Prostate gland (tissue), 2 donors: Measurements from ENCODE around the gene PLK5. TPM values are rescaled to one million over a fixed set of nuclear protein-coding genes. Genes with fewer than 3 reads are reported as not detected.

Source experiments
- DNase-seq: peaks from one replicate; pipeline ENCODE4 v3.0.0-alpha.2; 2019; ENCODE audit warnings: low spot score
- H3K27ac ChIP-seq, 2 donors: fragments of 200-600 bp; sonication (generic); 2 replicates each; pipeline ENCODE4 v1.5.1; 2017 to 2019
- H3K27me3 ChIP-seq: fragments of 200-600 bp; sonication (generic); replicated peaks from 2 replicates; pipeline ENCODE4 v1.5.1; 2019; ENCODE audit not compliant: insufficient read depth
- H3K36me3 ChIP-seq, 2 donors: fragments of 200-600 bp; sonication (generic); 1 replicate in 1 of 2; 2 replicates in 1 of 2; pipeline versions ENCODE4 v1.5.1 to v1.8.1; 2017 to 2019
- H3K4me1 ChIP-seq: fragments of 200-600 bp; sonication (generic); replicated peaks from 2 replicates; pipeline ENCODE4 v1.5.1; 2019
- H3K4me3 ChIP-seq, 2 donors: fragments of 200-600 bp; sonication (generic); 2 replicates each; pipeline ENCODE4 v1.5.1; 2017 to 2019
- H3K9me3 ChIP-seq: fragments of 200-600 bp; sonication (generic); 2 replicates; pipeline ENCODE4 v1.5.1; 2017
- POLR2A ChIP-seq: fragments of 450-650 bp; IDR thresholded peaks from one replicate; pipeline ENCODE4 v1.6.1; 2016; ENCODE audit warnings: antibody characterized with exemption, mild to moderate bottlenecking
- POLR2AphosphoS5 ChIP-seq: sonication (generic); formaldehyde crosslinking; IDR thresholded peaks from one replicate; pipeline ENCODE4 v1.6.1; 2017; ENCODE audit warnings: antibody characterized with exemption
- WGBS: methylation state at CpG from one replicate; pipeline ENCODE4 v1.1.5; 2018; 5-methylcytosine and 5-hydroxymethylcytosine counted together
- intact Hi-C: fragments of 100-400 bp; cut with DNase I; formaldehyde crosslinking; loops from one replicate; pipeline ENCODE4 v1.14.2; 2022
- total RNA-seq, 2 donors: library from RNA; depleted of rRNA; stranded (reverse); fragments of >200 nt; gene quantifications; one replicate each; pipeline ENCODE4 v1.1.0, GENCODE V29; 2016
- TF ChIP-seq, protein P1 (sequence below), 4 experiments: fragments of 200-600 bp in 2 of 4; fragments of 450-650 bp in 2 of 4; sonication (generic) in 2 of 4; IDR thresholded peaks; 1 replicate in 3 of 4; 2 replicates in 1 of 4; pipeline ENCODE4 v1.5.1; 2016 to 2019; ENCODE audit warnings: antibody characterized with exemption in 4 of 4, mild to moderate bottlenecking in 2 of 4, moderate library complexity in 2 of 4

Gene PLK5
- total RNA-seq, 2 donors from 2014 or later: 28.8 TPM; not detected in 1

DNA sequence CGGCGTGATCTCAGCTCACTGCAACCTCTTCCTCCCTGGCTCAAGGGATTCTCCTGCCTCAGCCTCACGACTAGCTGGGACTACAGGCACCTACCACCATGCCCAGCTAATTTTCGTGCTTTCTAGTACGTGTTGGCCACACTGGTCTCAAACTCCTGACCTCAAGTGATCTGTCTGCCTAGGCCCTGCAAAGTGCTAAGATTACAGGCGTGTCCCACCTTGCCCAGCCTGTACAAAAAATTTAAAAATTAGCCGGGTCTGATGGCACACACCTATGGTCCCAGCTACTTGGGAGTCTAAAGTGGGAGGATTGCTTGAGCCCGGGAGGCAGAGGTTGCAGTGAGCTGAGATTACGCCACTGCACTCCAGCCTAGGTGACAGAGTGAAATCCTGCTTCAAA lies 48.9 kb downstream of the PLK5 start:
- intact Hi-C loops: no loop called here
- no peak overlapping the region for H3K4me3 ChIP-seq

GRCh38 chr19:1574354-1575136 lies 50.7 kb downstream of the PLK5 start:
- no peak overlapping the region for H3K4me3 ChIP-seq

More for the DNA sequence above, 48.9 kb downstream of the PLK5 start:
- no peaks in the 10 kb centered on the region for H3K36me3 ChIP-seq
- DNase-seq: no peak
- no peak for TF ChIP-seq POLR2A
- TF ChIP-seq, protein P1, sequence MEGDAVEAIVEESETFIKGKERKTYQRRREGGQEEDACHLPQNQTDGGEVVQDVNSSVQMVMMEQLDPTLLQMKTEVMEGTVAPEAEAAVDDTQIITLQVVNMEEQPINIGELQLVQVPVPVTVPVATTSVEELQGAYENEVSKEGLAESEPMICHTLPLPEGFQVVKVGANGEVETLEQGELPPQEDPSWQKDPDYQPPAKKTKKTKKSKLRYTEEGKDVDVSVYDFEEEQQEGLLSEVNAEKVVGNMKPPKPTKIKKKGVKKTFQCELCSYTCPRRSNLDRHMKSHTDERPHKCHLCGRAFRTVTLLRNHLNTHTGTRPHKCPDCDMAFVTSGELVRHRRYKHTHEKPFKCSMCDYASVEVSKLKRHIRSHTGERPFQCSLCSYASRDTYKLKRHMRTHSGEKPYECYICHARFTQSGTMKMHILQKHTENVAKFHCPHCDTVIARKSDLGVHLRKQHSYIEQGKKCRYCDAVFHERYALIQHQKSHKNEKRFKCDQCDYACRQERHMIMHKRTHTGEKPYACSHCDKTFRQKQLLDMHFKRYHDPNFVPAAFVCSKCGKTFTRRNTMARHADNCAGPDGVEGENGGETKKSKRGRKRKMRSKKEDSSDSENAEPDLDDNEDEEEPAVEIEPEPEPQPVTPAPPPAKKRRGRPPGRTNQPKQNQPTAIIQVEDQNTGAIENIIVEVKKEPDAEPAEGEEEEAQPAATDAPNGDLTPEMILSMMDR (IDR thresholded peaks at IDR 0.05): no peak
- no peak for TF ChIP-seq POLR2AphosphoS5
- H3K27me3 ChIP-seq: no peaks in the 10 kb centered on the region
- H3K27ac ChIP-seq: no peak overlapping the region
- peaks cover 4% of the 10 kb centered on the region for H3K4me1 ChIP-seq
- 76% methylated on average over 9 of the region's 9 CpGs for WGBS
- no peaks in the 10 kb centered on the region for H3K9me3 ChIP-seq

GRCh38 chr19:1575323-1576241 lies 51.7 kb downstream of the PLK5 start:
- TF ChIP-seq, protein P1 (IDR thresholded peaks at IDR 0.05): no peak
- TF ChIP-seq POLR2AphosphoS5: no peak
- no peak for TF ChIP-seq POLR2A
- Histone ChIP-seq H3K36me3 (no peaks in the 10 kb centered on the region), H3K4me1 (no peaks in the 10 kb centered on the region), H3K9me3 (no peaks in the 10 kb centered on the region), H3K4me3 (no peak overlapping the region), H3K27ac (no peak overlapping the region), H3K27me3 (no peaks in the 10 kb centered on the region)
- no peak for DNase-seq
- intact Hi-C loops: no loop called here
- 83% methylated on average over 22 of the region's 22 CpGs for WGBS

More at GRCh38 chr19:1574354-1575136, 50.7 kb downstream of the PLK5 start:
- DNase-seq: no peak
- H3K36me3 ChIP-seq: no peaks in the 10 kb centered on the region
- intact Hi-C loops: no loop called here
- TF ChIP-seq, protein P1 (IDR thresholded peaks at IDR 0.05): no peak
- TF ChIP-seq POLR2A (no peak), POLR2AphosphoS5 (no peak)
- no peaks in the 10 kb centered on the region for H3K27me3 ChIP-seq
- no peaks in the 10 kb centered on the region for H3K9me3 ChIP-seq
- WGBS: 87% methylated on average over 27 of the region's 34 CpGs
- no peaks in the 10 kb centered on the region for H3K4me1 ChIP-seq
- no peak overlapping the region for H3K27ac ChIP-seq

- Histone ChIP-seq H3K4me3 (no peak overlapping the region), H3K4me1 (no peaks in the 10 kb centered on the region), H3K36me3 (no peaks in the 10 kb centered on the region), H3K9me3 (no peaks in the 10 kb centered on the region), H3K27me3 (no peaks in the 10 kb centered on the region), H3K27ac (no peak overlapping the region)
- intact Hi-C loops: no loop called here
- no peak for DNase-seq
- WGBS: 84% methylated on average over 25 of the region's 30 CpGs
- TF ChIP-seq, protein P1 (IDR thresholded peaks at IDR 0.05): no peak
- no peak for TF ChIP-seq POLR2AphosphoS5
- TF ChIP-seq POLR2A: no peak
These were observed 52.6 kb downstream of the PLK5 start for GRCh38 chr19:1576242-1577089.
